Activated CD4-positive, CD25-positive, alpha-beta regulatory T cell treated with anti-CD3 and anti-CD28 coated beads, Interleukin-2, amount 50 U/mL, for 16 hours (primary cell): ENCODE results near the gene SDK1.

Experiments
- DNase-seq: peaks from one replicate; pipeline ENCODE4 v3.0.0-alpha.2; 2020; ENCODE audit warnings: low read depth, low spot score

Gene SDK1

GRCh38 chr7:4265676-4266075 lies 964.6 kb downstream of the SDK1 start:
- no peak for DNase-seq

- DNase-seq, result no peak
These were observed 965.4 kb downstream of the SDK1 start for GRCh38 chr7:4266270-4267040.

DNA sequence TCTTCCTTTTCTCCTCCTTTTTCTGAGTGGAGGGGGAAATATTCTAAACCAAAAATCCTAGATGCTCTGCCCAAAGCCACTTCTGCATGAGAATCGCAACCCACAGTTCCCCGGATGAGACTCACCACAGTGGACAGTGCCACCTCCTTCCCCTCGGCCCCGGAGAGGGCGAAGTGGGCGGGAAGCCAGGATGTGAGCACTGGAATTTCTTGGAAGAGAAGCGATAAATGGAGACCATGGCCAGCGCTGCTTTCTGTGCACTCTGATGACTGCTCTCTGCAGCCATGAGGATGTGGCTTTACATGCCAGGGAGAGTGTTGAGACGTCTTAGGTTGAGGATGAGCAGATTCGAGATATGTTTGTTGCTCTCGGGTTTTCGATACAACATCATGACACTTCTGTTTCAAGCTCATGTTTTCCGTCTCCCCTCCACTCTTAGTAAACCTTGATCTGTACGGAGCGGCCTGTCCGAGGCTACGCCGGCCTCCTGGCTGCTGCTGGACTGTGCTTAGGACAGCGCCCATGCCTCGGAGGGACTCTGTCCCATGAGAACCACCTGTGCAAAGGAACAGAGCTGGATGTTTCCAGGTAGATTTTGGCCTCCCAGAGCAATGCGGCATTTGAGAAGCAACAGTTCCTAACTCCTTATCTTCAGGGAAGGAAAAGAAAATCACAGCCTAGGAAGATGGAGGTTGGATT lies 966.4 kb downstream of the SDK1 start:
- no peak for DNase-seq

GRCh38 chr7:4268040-4268965 lies 967.3 kb downstream of the SDK1 start:
- DNase-seq, result no peak

GRCh38 chr7:4269086-4269485 lies 968.0 kb downstream of the SDK1 start:
- DNase-seq, result no peak

- DNase-seq, result no peak
These were observed 968.7 kb downstream of the SDK1 start for GRCh38 chr7:4269746-4270145.

- DNase-seq, result no peak
These were observed 969.2 kb downstream of the SDK1 start for GRCh38 chr7:4270268-4270667.

GRCh38 chr7:4270941-4271715 lies 970.1 kb downstream of the SDK1 start:
- DNase-seq, result no peak

GRCh38 chr7:4271716-4272015 lies 970.6 kb downstream of the SDK1 start:
- DNase-seq, result no peak

- DNase-seq, result no peak
These were observed 971.1 kb downstream of the SDK1 start for GRCh38 chr7:4272141-4272540.

- DNase-seq, result no peak
These were observed 972.6 kb downstream of the SDK1 start for GRCh38 chr7:4273566-4274230.

DNA sequence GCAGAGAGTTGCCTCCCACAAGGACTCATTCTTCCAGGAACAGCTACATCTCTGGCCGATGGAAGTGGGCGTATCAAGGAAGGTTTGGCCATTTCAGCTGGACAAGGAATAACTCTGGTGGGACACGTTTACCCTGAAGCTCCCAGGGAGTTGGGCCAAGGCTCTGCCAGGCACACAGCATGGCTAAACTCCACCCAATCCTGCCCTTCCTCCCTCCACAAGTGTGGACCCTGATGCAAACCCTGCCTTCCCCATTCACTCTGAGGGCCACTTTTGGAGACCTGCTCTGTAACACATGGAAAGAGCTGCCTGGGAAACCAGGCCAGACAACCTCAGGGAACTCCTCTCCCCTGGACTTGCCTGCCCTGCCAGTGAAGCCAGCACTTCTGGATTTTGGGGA lies 973.2 kb downstream of the SDK1 start:
- no peak for DNase-seq

DNA sequence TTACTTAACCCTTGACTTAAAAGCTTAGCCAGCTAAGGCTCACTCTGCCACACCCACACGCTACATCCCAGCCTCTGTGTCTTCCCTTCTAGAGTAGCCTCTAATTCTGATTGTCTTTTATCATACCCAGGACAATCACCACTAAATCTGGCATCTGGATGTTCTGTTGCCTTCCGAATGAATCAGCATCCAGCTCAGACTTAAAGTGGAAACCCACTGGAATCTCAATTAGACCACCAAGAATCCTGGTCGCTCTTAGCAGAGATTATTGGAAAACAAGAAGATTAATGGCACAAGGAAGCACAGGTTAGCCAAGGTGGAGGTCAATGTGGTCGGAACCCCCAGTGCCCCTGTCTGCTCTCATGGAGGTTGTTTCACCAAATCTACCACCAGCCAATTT lies 976.9 kb downstream of the SDK1 start:
- DNase-seq, result no peak

GRCh38 chr7:4279216-4279615 lies 978.2 kb downstream of the SDK1 start:
- no peak for DNase-seq

DNA sequence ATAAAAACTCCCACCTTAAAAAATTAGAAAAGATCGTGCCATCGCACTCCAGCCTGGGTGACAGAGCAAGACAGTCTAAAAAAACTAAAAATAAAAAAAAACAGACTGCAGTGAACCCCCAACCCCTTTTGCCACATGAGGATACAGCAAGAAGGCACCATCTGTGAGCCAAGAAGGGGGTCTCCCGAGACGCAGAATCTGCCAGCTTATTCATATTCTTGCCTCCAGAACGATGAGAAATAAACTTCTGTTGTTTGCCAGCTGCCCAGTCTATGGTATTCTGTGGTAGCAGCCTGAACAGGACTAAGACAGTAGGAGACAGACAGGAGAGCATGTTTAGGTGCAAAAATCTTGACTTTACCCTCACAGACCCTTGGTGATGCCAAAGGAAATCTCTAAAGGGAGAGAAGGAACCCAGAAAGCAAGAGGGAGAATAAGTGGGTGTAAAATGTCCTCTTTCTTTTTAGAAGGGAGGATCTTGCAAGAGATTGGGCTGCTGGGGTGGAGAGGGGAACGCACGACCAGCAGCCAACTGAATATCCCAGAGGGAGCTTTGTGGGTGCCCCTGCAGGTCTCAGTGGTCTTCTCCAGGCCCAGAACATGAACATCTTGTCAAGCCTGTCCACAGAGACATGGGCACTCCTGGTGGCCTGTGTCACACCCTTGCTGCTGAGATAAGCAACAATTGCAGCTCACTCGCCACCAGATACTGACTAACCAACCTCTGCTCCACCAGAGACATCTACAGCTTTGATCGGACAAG lies 980.4 kb downstream of the SDK1 start:
- DNase-seq, result no peak

DNA sequence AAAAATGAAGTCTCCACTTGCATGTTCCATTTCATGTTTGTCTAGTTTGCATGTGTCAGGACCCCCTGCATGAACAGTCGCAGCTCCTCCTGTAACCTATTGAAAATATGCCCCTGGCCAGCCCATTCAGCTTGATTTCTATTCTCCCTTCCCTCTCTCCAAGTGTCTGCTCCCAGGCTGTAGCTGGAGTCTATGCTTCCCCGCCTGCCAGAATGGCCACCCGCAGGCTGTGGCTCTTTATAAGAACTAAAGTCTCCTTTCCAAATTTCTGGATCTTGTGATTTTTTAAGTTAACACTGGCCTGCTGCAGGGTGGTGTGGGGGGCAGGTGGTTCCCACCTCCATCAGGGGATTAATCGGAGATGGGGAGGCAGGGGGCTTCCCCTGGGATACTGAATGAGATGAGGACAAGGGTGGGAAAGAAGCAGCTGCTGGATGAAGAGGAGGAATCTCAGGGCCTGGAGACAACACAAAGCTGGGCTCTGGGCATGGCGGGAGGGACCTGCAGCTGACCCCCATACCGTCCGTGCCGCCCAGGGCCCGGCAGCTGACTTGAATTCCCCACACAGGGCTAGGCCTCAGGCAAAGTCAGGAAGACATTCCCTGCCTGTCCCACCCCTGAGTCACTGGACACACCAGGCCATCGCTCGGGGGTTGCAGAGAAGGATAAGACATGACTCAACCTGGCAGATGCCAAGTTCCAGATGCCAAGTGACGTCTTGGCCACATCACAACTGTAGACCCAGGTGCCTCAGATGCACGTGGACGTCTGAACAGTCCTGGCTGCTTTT lies 981.6 kb downstream of the SDK1 start:
- DNase-seq, result no peak

DNA sequence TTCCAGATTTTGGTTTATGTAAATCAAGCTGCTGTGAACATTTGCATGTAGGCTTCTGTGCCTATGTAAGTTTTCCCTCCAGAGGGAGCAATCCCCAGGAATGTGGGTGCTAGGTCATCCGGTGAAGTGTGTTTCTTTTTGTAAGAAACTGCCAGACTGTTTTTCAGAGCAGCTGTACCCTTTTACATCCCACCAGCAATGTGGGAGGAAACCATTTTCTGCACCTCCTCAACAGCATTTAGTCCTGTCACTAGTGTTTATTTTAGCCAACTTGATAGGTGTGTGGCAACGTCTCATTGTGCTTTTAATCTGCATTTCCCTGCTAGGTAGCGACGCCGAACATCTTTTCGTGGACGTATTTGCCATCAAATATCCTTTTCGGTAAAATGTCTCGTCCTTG lies 985.3 kb downstream of the SDK1 start:
- DNase-seq, result no peak

GRCh38 chr7:4288791-4289394 lies 987.8 kb downstream of the SDK1 start:
- no peak for DNase-seq
